SU-DHL-6 (cell line): Measurements from ENCODE around the gene MAB21L1.

ENCODE experiments used
- H2AFZ ChIP-seq: fragments of 200-600 bp; sonication (generic); 2 replicates; pipeline ENCODE4 v1.6.1; 2014; ENCODE audit warnings: low read depth, mild to moderate bottlenecking, moderate library complexity, mixed read lengths, antibody characterized with exemption, low read length; ENCODE audit not compliant: severe bottlenecking
- H3F3A ChIP-seq: fragments of 200-600 bp; shearing (Covaris generic); 2 replicates; pipeline ENCODE4 v1.6.0; 2016; ENCODE audit warnings: antibody characterized with exemption, mild to moderate bottlenecking; ENCODE audit not compliant: insufficient read depth
- H3K27ac ChIP-seq: fragments of 200-600 bp; sonication (generic); 2 replicates; pipeline ENCODE4 v1.5.1; 2016; ENCODE audit warnings: low read depth, mild to moderate bottlenecking, low read length, moderate library complexity, mixed read lengths
- H3K27me3 ChIP-seq: fragments of 200-600 bp; sonication (generic), shearing (Covaris generic); 2 replicates; pipeline ENCODE4 v1.6.0; 2014; ENCODE audit warnings: mild to moderate bottlenecking, low read length
- H3K36me3 ChIP-seq: fragments of 200-600 bp; sonication (generic); 2 replicates; pipeline ENCODE4 v1.6.1; 2014; ENCODE audit warnings: mild to moderate bottlenecking, low read length, mixed read lengths
- H3K4me2 ChIP-seq: fragments of 300-600, 200-600 bp; shearing (Covaris generic), sonication (generic); 2 replicates; pipeline ENCODE4 v1.6.0; 2014; ENCODE audit warnings: low read length, low read depth, mild to moderate bottlenecking; ENCODE audit not compliant: poor library complexity, severe bottlenecking
- H3K4me3 ChIP-seq: fragments of 200-600 bp; sonication (generic); 2 replicates; pipeline ENCODE4 v1.5.1; 2014; ENCODE audit warnings: antibody characterized with exemption, low read length, mild to moderate bottlenecking, mixed read lengths; ENCODE audit not compliant: insufficient read depth, poor library complexity, severe bottlenecking
- H3K79me2 ChIP-seq: fragments of 200-600 bp; sonication (generic); 2 replicates; pipeline ENCODE4 v1.6.1; 2014; ENCODE audit warnings: mild to moderate bottlenecking, low read length, moderate library complexity; ENCODE audit not compliant: insufficient read depth
- H3K9ac ChIP-seq: fragments of 200-600 bp; sonication (generic); 2 replicates; pipeline ENCODE4 v1.7.0; 2014; ENCODE audit warnings: mild to moderate bottlenecking, low read length
- H3K9me2 ChIP-seq: fragments of 200-600 bp; sonication (generic); replicated peaks from 2 replicates; pipeline ENCODE4 v1.6.1; 2014; ENCODE audit warnings: low read length; ENCODE audit not compliant: insufficient read depth
- H3K9me3 ChIP-seq: fragments of 200-600 bp; sonication (generic); 2 replicates; pipeline ENCODE4 v1.6.1; 2014; ENCODE audit warnings: low read length, mixed read lengths; ENCODE audit not compliant: insufficient read depth
- H4K20me1 ChIP-seq: fragments of 200-600 bp; sonication (generic); 2 replicates; pipeline ENCODE4 v1.6.1; 2014; ENCODE audit warnings: low read depth, mild to moderate bottlenecking, antibody characterized with exemption, low read length, moderate library complexity, mixed read lengths
- CTCF ChIP-seq: fragments of 200-600 bp; sonication (generic); IDR thresholded peaks from one replicate; pipeline ENCODE4 v1.5.1; 2017; ENCODE audit warnings: antibody characterized with exemption, mild to moderate bottlenecking, low read length, moderate library complexity; ENCODE audit not compliant: insufficient read depth, poor library complexity, severe bottlenecking
- EZH2phosphoT487 ChIP-seq: fragments of 200-600 bp; sonication (generic), shearing (Covaris generic); conservative IDR thresholded peaks from 2 replicates; pipeline ENCODE4 v1.6.1; 2018; ENCODE audit warnings: mild to moderate bottlenecking, antibody characterized with exemption, low read length, moderate library complexity, mixed read lengths

MAB21L1 gene

GRCh38 chr13:35485424-35485823 is 8.9 kb upstream of the MAB21L1 start:
- Histone ChIP-seq H3K4me2 (peak overlapping the region; percentile 56), H3K4me3 (no peak overlapping the region), H3F3A (peaks cover 3% of the 10 kb centered on the region; the same call in 1 of the 2 replicates), H3K27me3 (no peaks in the 10 kb centered on the region), H2AFZ (no peak overlapping the region), H3K79me2 (no peaks in the 10 kb centered on the region), H3K9me2 (no peaks in the 10 kb centered on the region), H3K9ac (no peak overlapping the region), H3K9me3 (no peaks in the 10 kb centered on the region), H4K20me1 (no peaks in the 10 kb centered on the region), H3K36me3 (no peaks in the 10 kb centered on the region), H3K27ac (peak overlapping the region; percentile 49; the same call in 1 of the 2 replicates)
- TF ChIP-seq CTCF, result no peak
- no peak for TF ChIP-seq EZH2phosphoT487

- H2AFZ ChIP-seq, result no peak overlapping the region
- H3K4me2 ChIP-seq, result peak overlapping the region; percentile 56
- peak overlapping the region; percentile 18 for H3K4me3 ChIP-seq
- H3K9me2 ChIP-seq, result no peaks in the 10 kb centered on the region
- H3K27ac ChIP-seq, result peak overlapping the region; percentile 49; the same call in 1 of the 2 replicates
- H3K27me3 ChIP-seq, result no peaks in the 10 kb centered on the region
- H3K79me2 ChIP-seq, result no peaks in the 10 kb centered on the region
- H3F3A ChIP-seq, result peaks cover 5% of the 10 kb centered on the region; the same call in 1 of the 2 replicates
- TF ChIP-seq CTCF (no peak), EZH2phosphoT487 (no peak)
- no peaks in the 10 kb centered on the region for H3K36me3 ChIP-seq
- no peaks in the 10 kb centered on the region for H4K20me1 ChIP-seq
- H3K9me3 ChIP-seq, result no peaks in the 10 kb centered on the region
- H3K9ac ChIP-seq, result 0 out of 2 replicates have a peak overlapping the region, but pooled peaks have one; percentile 8
Measured at GRCh38 chr13:35484384-35484783, 7.9 kb upstream of the MAB21L1 start.

- peak overlapping the region; percentile 56 for H3K4me2 ChIP-seq
- no peaks in the 10 kb centered on the region for H3K27me3 ChIP-seq
- H3F3A ChIP-seq, result peaks cover 5% of the 10 kb centered on the region; the same call in 1 of the 2 replicates
- H2AFZ ChIP-seq, result no peak overlapping the region
- H3K36me3 ChIP-seq, result no peaks in the 10 kb centered on the region
- peak overlapping the region; percentile 46; the same call in 1 of the 2 replicates for H3K27ac ChIP-seq
- H3K9ac ChIP-seq, result no peak overlapping the region
- H4K20me1 ChIP-seq, result no peaks in the 10 kb centered on the region
- H3K4me3 ChIP-seq, result no peak overlapping the region
- TF ChIP-seq CTCF (no peak), EZH2phosphoT487 (no peak)
- no peaks in the 10 kb centered on the region for H3K79me2 ChIP-seq
- no peaks in the 10 kb centered on the region for H3K9me3 ChIP-seq
- no peaks in the 10 kb centered on the region for H3K9me2 ChIP-seq
Measured at GRCh38 chr13:35483761-35484160, 7.3 kb upstream of the MAB21L1 start.
